K562 (cell line): Measurements from ENCODE around the gene NECAB2. TPM values are rescaled to one million over a fixed set of nuclear protein-coding genes. Genes with fewer than 3 reads are reported as not detected.

Experiments used
- ATAC-seq: fragments of 200-7000 bp; cut with Tn5 transposase; 3 replicates; pipeline ENCODE4 v1.9.1; 2020; ENCODE audit warnings: moderate library complexity
- BruUV-seq: library from RNA; stranded (reverse); fragments of 400-500 nt; replicated peaks from 2 replicates; lab custom pipeline; 2021; lab: Mats Ljungman, UMichigan
- CTCF ChIA-PET: fragments of 300-600 bp; formaldehyde crosslinking; extraction: SDS; loops from one replicate; lab custom pipeline; 2021; ENCODE audit warnings: low intra/inter-chr PET ratio; lab: Yijun Ruan, JAX
- POLR2A ChIA-PET: fragments of 300-600, 350-650 bp; sonication (Branson Sonifier 250); formaldehyde crosslinking; extraction: SDS; loops from one replicate; lab custom pipeline; 2021; ENCODE audit warnings: antibody characterized with exemption, inconsistent platforms; lab: Yijun Ruan, JAX
- DNase-seq, 4 experiments: peaks; one replicate each; pipeline versions ENCODE4 v3.0.0 to v3.0.0-alpha.2; 2011 to 2018; ENCODE audit warnings: low spot score in 3 of 4, mixed read lengths in 3 of 4; ENCODE audit errors: extremely low read depth in 1 of 4
- FAIRE-seq: peaks from 2 replicates; lab custom pipeline; 2011; peaks lifted over from hg19 to GRCh38; lab: Jason Lieb, UNC
- H2AFZ ChIP-seq: 2 replicates; pipeline ENCODE4 v1.6.0; 2011; ENCODE audit warnings: low read depth, low read length, control low read depth, inconsistent platforms
- H3K27ac ChIP-seq: fragments of 200-600 bp; 3 replicates; pipeline ENCODE4 v1.8.0; 2011; ENCODE audit warnings: low read depth, mild to moderate bottlenecking, control low read depth, inconsistent platforms, low read length, moderate library complexity, mixed read lengths; ENCODE audit errors: extremely low read depth
- H3K27me3 ChIP-seq, 2 experiments: fragments of 300-600 bp in 1 of 2; 2 replicates in 1 of 2; 3 replicates in 1 of 2; pipeline versions ENCODE4 v1.6.0 to v1.8.0; 2011; ENCODE audit warnings: inconsistent platforms in 2 of 2, low read length in 2 of 2, mild to moderate bottlenecking in 1 of 2, mixed read lengths in 1 of 2, moderate library complexity in 1 of 2; ENCODE audit not compliant: control insufficient read depth in 2 of 2, insufficient read depth in 2 of 2
- H3K36me3 ChIP-seq: fragments of 300-600 bp; 3 replicates; pipeline ENCODE4 v1.8.0; 2011; ENCODE audit warnings: mild to moderate bottlenecking, low read length, inconsistent platforms; ENCODE audit not compliant: control insufficient read depth, insufficient read depth
- H3K4me1 ChIP-seq, 2 experiments: fragments of 200-600 bp in 1 of 2; replicated peaks in 1 of 2; 2 replicates in 1 of 2; 3 replicates in 1 of 2; pipeline versions ENCODE4 v1.5.1 to v1.8.0; 2011; ENCODE audit warnings: inconsistent platforms in 2 of 2, low read length in 2 of 2, mild to moderate bottlenecking in 1 of 2, mixed read lengths in 1 of 2, moderate library complexity in 1 of 2; ENCODE audit not compliant: control insufficient read depth in 2 of 2, insufficient read depth in 2 of 2
- H3K4me2 ChIP-seq: 2 replicates; pipeline ENCODE4 v1.6.1; 2011; ENCODE audit warnings: low read length, control low read depth, inconsistent platforms, mixed read lengths; ENCODE audit not compliant: insufficient read depth
- H3K4me3 ChIP-seq: fragments of 200-600 bp; sonication (generic), shearing (Covaris generic); 2 replicates; pipeline ENCODE4 v1.5.1; 2016; ENCODE audit warnings: control low read depth, inconsistent platforms
- H3K79me2 ChIP-seq: fragments of 200-600 bp; 3 replicates; pipeline ENCODE4 v1.8.0; 2011; ENCODE audit warnings: low read length, inconsistent platforms; ENCODE audit not compliant: control insufficient read depth, insufficient read depth
- H3K9ac ChIP-seq, 2 experiments: 2 replicates each; pipeline versions ENCODE4 v1.6.0 to v1.6.1; 2011; ENCODE audit warnings: low read depth in 2 of 2, low read length in 2 of 2, control low read depth in 1 of 2, inconsistent platforms in 1 of 2, mild to moderate bottlenecking in 1 of 2, mixed read lengths in 1 of 2; ENCODE audit not compliant: insufficient read depth in 1 of 2
- H3K9me1 ChIP-seq: one replicate; pipeline ENCODE4 v1.6.0; 2011; ENCODE audit warnings: inconsistent platforms, mild to moderate bottlenecking, low read length, moderate library complexity; ENCODE audit not compliant: control insufficient read depth, insufficient read depth
- H3K9me3 ChIP-seq: replicated peaks from 2 replicates; pipeline ENCODE4 v1.5.1; 2011; ENCODE audit warnings: low read depth, low read length, inconsistent platforms; ENCODE audit not compliant: control insufficient read depth, insufficient read depth
- H4K20me1 ChIP-seq: replicated peaks from 2 replicates; pipeline ENCODE4 v1.6.1; 2011; ENCODE audit warnings: low read length, inconsistent platforms, mixed read lengths; ENCODE audit not compliant: control insufficient read depth, insufficient read depth
- HOXB6 ChIP-seq: fragments of 250-450 bp; sonication (Bioruptor Pico); IDR thresholded peaks from 2 replicates; pipeline ENCODE4 v1.5.1; 2022; ENCODE audit warnings: mild to moderate bottlenecking, borderline replicate concordance
- LARP7 ChIP-seq: fragments of 450-650 bp; IDR thresholded peaks from 2 replicates; pipeline ENCODE4 v1.6.1; 2016
- LEF1 ChIP-seq: fragments of 450-650 bp; IDR thresholded peaks from 2 replicates; pipeline ENCODE4 v1.6.1; 2016; ENCODE audit warnings: mild to moderate bottlenecking
- MAFG ChIP-seq: fragments of 450-650 bp; conservative IDR thresholded peaks from 2 replicates; pipeline ENCODE4 v1.6.1; 2016; ENCODE audit warnings: missing genetic modification characterization, missing compliant biosample characterization
- MTA2 ChIP-seq: fragments of 450-650 bp; IDR thresholded peaks from 2 replicates; pipeline ENCODE4 v1.6.1; 2016; ENCODE audit warnings: low read depth
- NR2F6 ChIP-seq: fragments of 450-650 bp; formaldehyde crosslinking; IDR thresholded peaks from 2 replicates; pipeline ENCODE4 v1.4.0; 2020; ENCODE audit warnings: mild to moderate bottlenecking
- SNAPC5 ChIP-seq: fragments of 250-450 bp; sonication (Bioruptor Pico); IDR thresholded peaks from 2 replicates; pipeline ENCODE4 v1.8.0; 2021; ENCODE audit warnings: moderate library complexity, mild to moderate bottlenecking, inconsistent platforms
- SPI1 ChIP-seq: IDR thresholded peaks from 2 replicates; pipeline ENCODE4 v1.6.1; 2011; ENCODE audit warnings: low read depth, low read length, control low read depth, borderline replicate concordance
- SRSF3 ChIP-seq: fragments of 200-400 bp; formaldehyde crosslinking; IDR thresholded peaks from 2 replicates; pipeline ENCODE4 v1.6.1; 2016; ENCODE audit warnings: mild to moderate bottlenecking, low read length, moderate library complexity; ENCODE audit not compliant: insufficient read depth
- ZBTB11 ChIP-seq, 3 experiments: fragments of 200-800 bp in 1 of 3; fragments of 250-450 bp in 1 of 3; fragments of 450-650 bp in 1 of 3; sonication (Bioruptor Pico) in 1 of 3; sonication (Bioruptor generic) in 1 of 3; formaldehyde crosslinking in 1 of 3; IDR thresholded peaks; 2 replicates each; pipeline versions ENCODE4 v1.6.1 to v1.8.0; 2016 to 2022; ENCODE audit warnings: mild to moderate bottlenecking in 2 of 3, missing genetic modification characterization in 2 of 3, missing compliant biosample characterization in 1 of 3, moderate library complexity in 1 of 3
- ZBTB17 ChIP-seq: fragments of 450-650 bp; formaldehyde crosslinking; IDR thresholded peaks from 2 replicates; pipeline ENCODE4 v1.4.0; 2020; ENCODE audit warnings: mild to moderate bottlenecking
- ZNF165 ChIP-seq: fragments of 250-450 bp; sonication (Bioruptor Pico); IDR thresholded peaks from 2 replicates; pipeline ENCODE4 v1.4.0; 2020; ENCODE audit warnings: borderline replicate concordance
- ZNF224 ChIP-seq: sonication (generic); formaldehyde crosslinking; IDR thresholded peaks from 2 replicates; pipeline ENCODE4 v1.8.0; 2022; ENCODE audit warnings: mild to moderate bottlenecking, missing genetic modification reagents
- ZNF384 ChIP-seq: IDR thresholded peaks from 2 replicates; pipeline ENCODE4 v1.6.1; 2012; ENCODE audit warnings: low read depth, low read length, improper control_type of control experiment
- ZNF655 ChIP-seq: fragments of 250-450 bp; sonication (Bioruptor Pico); IDR thresholded peaks from 2 replicates; pipeline ENCODE4 v1.5.0; 2021
- WGBS: fragments of 100-300 bp; shearing (Covaris generic); methylation state at CpG from one replicate; pipeline ENCODE4 v1.1.6; 2016; ENCODE audit warnings: low coverage, mixed read lengths; ENCODE audit not compliant: insufficient coverage; ENCODE audit errors: missing lambda C conversion rate; 5-methylcytosine and 5-hydroxymethylcytosine counted together
- in situ Hi-C: fragments of 300-500 bp; cut with MboI; formaldehyde crosslinking; loops from 4 replicates; pipeline ENCODE4 v1.15.0; 2018; ENCODE audit warnings: inconsistent platforms, mixed read lengths
- intact Hi-C: fragments of 100-400 bp; cut with micrococcal nuclease; formaldehyde crosslinking; loops from 2 replicates; pipeline ENCODE4 v1.14.2; 2022
- polyA plus RNA-seq, 8 experiments: library from polyadenylated mRNA; depleted of rRNA in 4 of 8; stranded (reverse) in 5 of 8; unstranded in 3 of 8; fragments of >200 nt; fragmentation: Nextera tagmentation in 2 of 8; fragmentation: Illumina TruSeq in 1 of 8; extraction: Ambion mirVana in 2 of 8; extraction: Trizol in 1 of 8; gene quantifications; 2 replicates each; pipeline versions ENCODE4 v1.2.1 to v1.2.3, GENCODE V29; 2011 to 2014; ENCODE audit warnings: inconsistent platforms in 1 of 8, missing spikeins in 1 of 8
- total RNA-seq, 7 experiments: library from RNA; depleted of rRNA in 6 of 7; stranded (reverse); fragments of >200 nt in 6 of 7; fragmentation: Illumina TruSeq in 2 of 7; extraction: Trizol in 2 of 7; gene quantifications; 2 replicates each; pipeline versions ENCODE4 v1.2.1 to v1.2.3, GENCODE V29; 2011 to 2021; ENCODE audit warnings: low replicate concordance in 1 of 7
- TF ChIP-seq, protein P1 (sequence below): fragments of 450-650 bp; IDR thresholded peaks from 2 replicates; pipeline ENCODE4 v1.6.1; 2016; ENCODE audit warnings: antibody characterized with exemption

NECAB2 gene
- total and polyA plus RNA-seq, 9 of the 15 experiments (the other 6 are each of a cell fraction or from before 2014, with no cell fraction given) = 0.03 to 0.28 TPM; not detected in 7

DNA sequence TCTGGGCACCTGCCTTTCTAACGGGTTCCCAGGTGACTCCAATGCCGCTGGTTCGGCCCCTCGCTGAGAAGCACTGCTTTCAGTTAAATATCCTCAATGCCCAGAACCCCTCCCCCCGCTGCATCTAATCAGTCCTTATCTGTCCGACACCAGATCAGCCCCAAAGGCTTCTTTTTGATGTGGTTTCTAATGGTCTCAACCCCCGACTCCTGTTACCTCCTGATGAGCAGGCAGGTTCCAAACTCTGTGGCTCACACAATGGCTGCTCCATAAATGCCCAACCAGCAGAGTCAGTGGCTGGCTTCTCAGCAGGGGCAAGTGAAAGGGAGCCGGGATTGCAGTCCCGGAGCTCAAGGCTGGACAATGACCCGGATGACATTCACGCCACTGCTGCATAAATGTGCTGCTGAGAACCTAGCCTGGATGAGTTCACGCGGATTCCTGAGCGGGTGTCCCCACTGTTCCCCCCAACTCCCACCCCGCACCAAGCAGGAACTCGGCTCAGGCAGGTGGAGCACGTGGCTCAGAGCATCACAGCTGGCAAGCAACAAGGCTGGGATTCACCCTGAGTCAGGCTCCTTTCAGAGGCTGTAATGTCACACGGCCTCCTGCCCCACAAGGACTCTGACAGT lies 75.6 kb downstream of the NECAB2 start:
- Histone ChIP-seq H3K27me3 (peaks cover 38 to 49% of the 10 kb centered on the region in 2 experiments), H3K4me1 (peaks cover 16 to 32% of the 10 kb centered on the region in 2 experiments), H3K79me2 (no peaks in the 10 kb centered on the region), H3K9ac (peak overlapping the region in 1 of 2 experiments; percentile 72; a peak in 2 of 4 replicates), H3K4me2 (peak overlapping the region; percentile 56), H3K27ac (no peak overlapping the region), H3K9me1 (peaks cover 11% of the 10 kb centered on the region), H3K36me3 (peaks cover under 1% of the 10 kb centered on the region; the same call in 1 of the 3 replicates), H2AFZ (0 out of 2 replicates have a peak overlapping the region, but pooled peaks have one; percentile 2), H4K20me1 (peaks cover 44% of the 10 kb centered on the region; the same call in 1 of the 2 replicates), H3K9me3 (no peaks in the 10 kb centered on the region), H3K4me3 (no peak overlapping the region)
- FAIRE-seq = peak; percentile 89
- ChIA-PET CTCF (interaction anchor here (1.6 kb wide), 1 partner anchor 76 kb away, joined by 4 read pairs; the partner anchor contains the start of gene NECAB2), POLR2A (interaction anchor here (0.8 to 1.4 kb wide), 6 partner anchors 11 to 68 kb away, joined by 3 to 6 read pairs (median 5); no protein-coding TSS in a partner anchor)
- intact Hi-C loops (loop anchor here (1.0 to 2.0 kb wide), 2 partner anchors 29 to 75 kb away; partner anchors contain the start of gene NECAB2), in situ Hi-C loops (loop anchor here (10.0 kb wide), 1 partner anchor 69 kb away; no protein-coding TSS in a partner anchor)
- no TSS peak for BruUV-seq
- ATAC-seq = peak; percentile 76
- peak; percentile 78 to 84 (median 80) for DNase-seq
- WGBS = 5% methylated on average over 18 of the region's 18 CpGs
- TF ChIP-seq ZNF384 (no peak), SPI1 (no peak), SNAPC5 (CRISPR knock-in tag) (no peak), ZNF224 (CRISPR knock-in tag) (no peak), MTA2 (peak; percentile 87), ZBTB17 (no peak), ZNF655 (no peak), ZNF165 (CRISPR knock-in tag) (no peak), MAFG (0 out of 2 replicates have a peak, but pooled peaks have one; percentile 38), SRSF3 (no peak), LEF1 (peak; percentile 100), LARP7 (no peak), NR2F6 (no peak), ZBTB11 (CRISPR knock-in tag; IDR thresholded peaks at IDR 0.05) (no peak), HOXB6 (CRISPR knock-in tag) (no peak)
- TF ChIP-seq, protein P1, sequence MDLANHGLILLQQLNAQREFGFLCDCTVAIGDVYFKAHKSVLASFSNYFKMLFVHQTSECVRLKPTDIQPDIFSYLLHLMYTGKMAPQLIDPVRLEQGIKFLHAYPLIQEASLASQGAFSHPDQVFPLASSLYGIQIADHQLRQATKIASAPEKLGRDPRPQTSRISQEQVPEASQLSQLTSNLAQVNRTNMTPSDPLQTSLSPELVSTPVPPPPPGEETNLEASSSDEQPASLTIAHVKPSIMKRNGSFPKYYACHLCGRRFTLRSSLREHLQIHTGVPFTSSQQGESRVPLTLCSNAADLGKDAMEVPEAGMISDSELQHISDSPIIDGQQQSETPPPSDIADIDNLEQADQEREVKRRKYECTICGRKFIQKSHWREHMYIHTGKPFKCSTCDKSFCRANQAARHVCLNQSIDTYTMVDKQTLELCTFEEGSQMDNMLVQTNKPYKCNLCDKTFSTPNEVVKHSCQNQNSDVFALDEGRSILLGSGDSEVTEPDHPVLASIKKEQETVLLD = no peak
